ENCODE data around the gene FAM120A.
"Not testable (repeated sequence)": the region's sequence is repeated elsewhere in the genome, so short reads cannot be mapped to it uniquely, and the experiment has no call there.

FAM120A gene, protein sequence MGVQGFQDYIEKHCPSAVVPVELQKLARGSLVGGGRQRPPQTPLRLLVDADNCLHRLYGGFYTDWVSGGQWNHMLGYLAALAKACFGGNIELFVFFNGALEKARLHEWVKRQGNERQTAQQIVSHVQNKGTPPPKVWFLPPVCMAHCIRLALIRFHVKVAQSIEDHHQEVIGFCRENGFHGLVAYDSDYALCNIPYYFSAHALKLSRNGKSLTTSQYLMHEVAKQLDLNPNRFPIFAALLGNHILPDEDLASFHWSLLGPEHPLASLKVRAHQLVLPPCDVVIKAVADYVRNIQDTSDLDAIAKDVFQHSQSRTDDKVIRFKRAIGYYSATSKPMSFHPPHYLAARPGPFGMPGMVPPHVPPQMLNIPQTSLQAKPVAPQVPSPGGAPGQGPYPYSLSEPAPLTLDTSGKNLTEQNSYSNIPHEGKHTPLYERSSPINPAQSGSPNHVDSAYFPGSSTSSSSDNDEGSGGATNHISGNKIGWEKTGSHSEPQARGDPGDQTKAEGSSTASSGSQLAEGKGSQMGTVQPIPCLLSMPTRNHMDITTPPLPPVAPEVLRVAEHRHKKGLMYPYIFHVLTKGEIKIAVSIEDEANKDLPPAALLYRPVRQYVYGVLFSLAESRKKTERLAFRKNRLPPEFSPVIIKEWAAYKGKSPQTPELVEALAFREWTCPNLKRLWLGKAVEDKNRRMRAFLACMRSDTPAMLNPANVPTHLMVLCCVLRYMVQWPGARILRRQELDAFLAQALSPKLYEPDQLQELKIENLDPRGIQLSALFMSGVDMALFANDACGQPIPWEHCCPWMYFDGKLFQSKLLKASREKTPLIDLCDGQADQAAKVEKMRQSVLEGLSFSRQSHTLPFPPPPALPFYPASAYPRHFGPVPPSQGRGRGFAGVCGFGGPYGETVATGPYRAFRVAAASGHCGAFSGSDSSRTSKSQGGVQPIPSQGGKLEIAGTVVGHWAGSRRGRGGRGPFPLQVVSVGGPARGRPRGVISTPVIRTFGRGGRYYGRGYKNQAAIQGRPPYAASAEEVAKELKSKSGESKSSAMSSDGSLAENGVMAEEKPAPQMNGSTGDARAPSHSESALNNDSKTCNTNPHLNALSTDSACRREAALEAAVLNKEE

DNA sequence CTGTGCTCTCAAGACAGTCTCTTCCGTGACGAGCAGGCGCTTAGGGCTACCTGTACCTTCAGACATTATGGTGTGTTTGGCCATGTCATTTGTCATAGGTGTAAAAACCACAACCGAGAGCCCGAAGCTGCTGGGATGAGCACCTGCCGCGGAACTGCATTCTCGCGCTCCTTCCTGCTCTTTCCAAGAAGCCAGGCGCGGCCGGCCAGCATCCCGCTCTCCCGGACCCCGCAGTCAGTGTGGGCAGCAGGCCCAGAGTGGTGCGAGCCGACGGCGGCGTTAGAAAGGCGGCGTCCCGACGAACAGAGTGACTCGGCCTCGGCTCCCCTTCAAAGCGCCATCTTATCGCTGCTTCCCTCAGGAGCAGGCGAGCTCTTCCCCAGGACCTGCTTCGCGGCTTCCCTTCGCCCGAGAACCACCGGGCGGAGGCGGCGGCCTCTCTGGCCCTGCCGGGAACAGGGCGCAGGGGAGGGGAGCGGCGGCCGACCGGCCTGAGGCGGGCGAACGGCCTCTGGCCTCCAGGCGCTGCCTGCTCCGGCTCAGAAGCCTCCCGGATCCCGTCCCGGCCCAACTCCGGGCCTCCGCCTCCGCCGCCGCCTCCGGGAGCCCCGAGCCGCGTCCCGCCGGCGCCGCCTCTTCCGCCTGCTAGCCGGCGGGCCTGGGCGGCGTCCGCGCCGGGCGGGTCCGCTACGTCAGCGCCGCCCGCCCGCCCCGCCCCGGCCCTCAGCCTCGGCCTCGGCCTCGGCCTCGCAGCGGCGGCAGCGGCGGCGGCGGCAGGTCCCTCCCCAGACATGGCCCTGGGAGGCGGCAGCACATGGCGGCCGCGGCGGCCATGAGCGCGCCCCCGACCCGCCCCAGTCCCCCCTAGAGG, at the start of gene FAM120A:
Gene FAM120A, plus strand, starts transcription at position 741 of the 871 bp plus-strand sequence. CDS start 231 bp downstream, outside the sequence.
- DNase-seq: peak; percentile 91

DNA sequence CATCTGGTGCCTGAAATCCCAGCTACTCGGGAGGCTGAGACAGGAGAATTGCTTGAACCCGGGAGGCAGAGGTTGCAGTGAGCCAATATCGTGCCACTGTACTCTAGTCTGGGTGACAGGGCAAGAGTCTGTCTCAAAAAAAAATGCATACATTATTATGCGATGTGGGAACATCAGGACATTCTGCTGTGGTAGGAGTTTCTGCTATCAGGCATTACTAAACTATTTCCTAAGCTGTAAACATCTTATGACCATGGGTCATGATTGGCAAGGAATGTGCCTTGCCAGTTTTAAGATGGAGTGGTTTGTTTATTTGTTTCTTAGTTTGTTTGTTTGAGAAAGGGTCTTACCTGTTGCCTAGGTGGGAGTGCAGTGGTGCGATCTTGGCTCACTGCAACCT, 45.1 kb upstream of the FAM120A start:
- DNase-seq: no peak

DNA sequence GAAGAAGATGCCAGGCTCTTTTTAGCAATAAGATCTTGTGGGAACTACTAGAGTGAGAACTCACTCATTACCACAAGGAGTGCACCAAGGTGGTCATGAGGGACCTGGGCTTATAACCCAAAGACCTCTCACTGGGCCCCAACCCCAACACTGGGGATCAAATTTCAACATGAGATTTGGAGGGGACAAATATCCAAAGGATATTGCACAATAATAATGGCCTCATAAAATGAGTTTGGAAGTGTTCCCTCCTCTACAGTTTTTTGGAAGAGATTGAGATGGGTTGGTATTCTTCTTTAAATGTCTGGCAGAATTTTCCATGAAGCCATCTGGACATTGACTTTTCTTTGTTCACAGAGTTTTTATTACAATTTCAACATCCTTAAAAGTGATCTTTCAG, 38.0 kb upstream of the FAM120A start:
- no peak for DNase-seq

DNA sequence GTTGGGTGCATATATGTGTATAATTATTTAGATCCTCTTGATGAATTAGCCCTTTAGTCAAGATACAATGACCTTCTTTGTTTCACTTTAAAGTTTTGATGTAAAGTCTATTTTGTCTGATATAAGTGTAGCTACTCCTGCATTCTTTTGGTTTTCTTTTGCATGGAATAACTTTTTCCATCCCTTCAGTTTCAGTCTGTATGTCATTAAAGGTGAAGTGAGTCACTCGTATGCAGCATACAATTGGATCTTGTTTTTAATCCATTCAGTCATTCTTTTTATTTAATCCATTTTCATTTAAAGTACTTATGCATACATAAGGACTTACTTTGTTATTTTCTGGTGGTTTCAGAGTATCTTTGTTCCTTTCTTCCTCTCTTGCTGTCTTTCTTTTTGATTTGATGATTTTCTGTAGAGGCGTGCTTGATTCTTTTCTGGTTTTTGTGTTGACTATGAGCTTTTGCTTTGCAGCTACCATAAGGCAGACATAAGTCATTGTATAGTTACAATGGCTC, 36.3 kb upstream of the FAM120A start:
- no peak for DNase-seq

DNA sequence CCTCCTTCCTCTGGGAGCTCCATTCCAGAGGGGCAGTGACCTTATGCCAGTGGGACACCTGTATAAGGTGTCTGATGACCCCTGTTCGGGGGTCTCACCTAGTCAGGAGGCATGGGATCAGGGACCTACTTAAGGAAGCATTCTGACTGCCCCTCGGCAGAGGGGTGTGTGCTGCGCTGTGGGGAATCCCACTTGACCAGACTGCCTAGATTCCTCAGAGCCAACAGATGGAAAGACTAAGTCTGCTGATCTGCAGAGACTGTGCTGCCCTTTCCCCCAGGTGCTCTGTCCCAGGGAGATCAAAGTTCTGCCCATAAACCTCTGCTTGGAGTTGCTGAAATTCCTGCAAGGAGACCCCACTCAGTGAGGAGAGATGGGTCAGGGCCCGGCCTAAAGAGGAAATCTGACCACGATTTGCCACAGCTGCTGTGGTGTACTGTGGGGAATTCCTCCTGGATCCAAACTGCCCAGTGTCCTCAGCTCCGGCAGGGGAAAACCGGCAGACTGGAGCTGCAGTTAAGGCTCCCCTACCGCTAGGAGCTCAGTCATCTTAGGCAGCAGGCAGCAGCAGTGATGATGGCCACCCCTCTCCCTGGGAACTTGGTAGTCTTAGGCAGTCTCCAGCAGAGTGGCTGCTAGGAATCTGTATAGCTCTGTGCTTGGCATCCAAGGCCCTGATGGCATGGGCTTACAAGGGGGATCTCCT, 34.8 kb upstream of the FAM120A start:
- no peak for DNase-seq

DNA sequence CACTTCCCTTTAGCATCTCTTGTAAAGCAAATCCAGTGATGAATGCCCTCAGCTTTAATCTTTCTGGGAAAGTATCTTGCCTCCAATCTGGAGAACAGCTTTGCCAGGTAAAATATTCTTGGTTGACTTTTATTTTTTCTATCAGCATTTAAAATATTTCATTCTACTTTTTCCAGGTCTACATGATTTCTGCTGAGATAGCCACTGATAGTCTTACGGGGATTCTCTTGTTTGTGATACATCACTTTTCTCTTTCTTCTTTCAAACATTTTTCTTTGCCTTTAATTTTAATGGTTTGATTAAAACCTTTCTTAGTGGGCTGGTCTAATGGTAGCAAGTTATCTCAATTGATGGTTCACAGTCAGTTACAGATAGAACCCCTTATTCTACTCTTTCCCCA, 33.9 kb upstream of the FAM120A start:
- DNase-seq: no peak

DNA sequence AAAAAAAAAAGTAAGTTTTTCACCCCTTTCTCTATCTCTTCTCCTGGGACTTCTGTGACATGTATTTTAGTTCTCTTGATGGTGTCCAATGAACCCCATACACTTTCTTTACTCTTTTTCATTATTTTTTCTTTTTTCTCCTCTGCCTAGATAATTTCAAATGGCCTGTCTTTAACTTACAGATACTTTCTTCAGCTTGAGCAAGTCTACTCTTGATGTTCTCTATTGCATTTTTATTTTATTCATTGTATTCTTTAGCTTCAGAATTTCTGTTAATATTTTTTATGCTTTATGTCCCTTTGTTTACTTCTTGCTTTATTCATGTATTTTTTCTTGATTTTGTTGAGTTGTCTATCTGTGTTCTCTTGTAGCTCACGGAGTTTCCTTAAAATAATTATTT, 32.5 kb upstream of the FAM120A start:
- DNase-seq: no peak

DNA sequence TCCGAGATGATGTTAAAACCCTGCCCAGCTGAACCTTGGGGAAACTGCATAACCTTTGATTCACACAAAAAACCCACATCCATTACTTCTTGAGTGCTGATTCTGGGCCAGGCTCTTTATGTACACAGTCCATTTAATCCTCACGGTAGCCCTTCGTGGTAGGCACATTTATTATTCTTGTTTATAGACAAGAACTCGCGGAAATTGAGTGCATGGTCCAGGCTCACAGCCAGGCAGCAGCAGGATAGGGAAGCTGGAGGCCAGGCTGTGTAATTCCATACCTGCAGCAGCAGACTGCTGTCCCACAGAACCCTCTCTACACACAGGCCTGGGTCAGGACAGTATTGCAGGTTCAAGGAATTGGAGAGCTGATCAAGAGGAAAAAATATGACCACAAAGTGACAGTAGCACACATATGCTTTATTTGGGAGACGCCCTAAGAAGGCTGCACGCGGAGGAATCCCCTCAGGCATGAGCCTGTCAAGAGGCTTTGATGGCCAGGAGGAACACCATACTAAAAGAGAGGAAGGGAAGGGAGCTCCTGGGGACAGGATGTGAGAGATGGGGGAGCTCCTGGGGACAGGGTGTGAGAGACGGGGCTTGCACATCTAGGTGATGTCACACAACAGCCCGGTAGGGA, 28.4 kb upstream of the FAM120A start:
- no peak for DNase-seq

DNA sequence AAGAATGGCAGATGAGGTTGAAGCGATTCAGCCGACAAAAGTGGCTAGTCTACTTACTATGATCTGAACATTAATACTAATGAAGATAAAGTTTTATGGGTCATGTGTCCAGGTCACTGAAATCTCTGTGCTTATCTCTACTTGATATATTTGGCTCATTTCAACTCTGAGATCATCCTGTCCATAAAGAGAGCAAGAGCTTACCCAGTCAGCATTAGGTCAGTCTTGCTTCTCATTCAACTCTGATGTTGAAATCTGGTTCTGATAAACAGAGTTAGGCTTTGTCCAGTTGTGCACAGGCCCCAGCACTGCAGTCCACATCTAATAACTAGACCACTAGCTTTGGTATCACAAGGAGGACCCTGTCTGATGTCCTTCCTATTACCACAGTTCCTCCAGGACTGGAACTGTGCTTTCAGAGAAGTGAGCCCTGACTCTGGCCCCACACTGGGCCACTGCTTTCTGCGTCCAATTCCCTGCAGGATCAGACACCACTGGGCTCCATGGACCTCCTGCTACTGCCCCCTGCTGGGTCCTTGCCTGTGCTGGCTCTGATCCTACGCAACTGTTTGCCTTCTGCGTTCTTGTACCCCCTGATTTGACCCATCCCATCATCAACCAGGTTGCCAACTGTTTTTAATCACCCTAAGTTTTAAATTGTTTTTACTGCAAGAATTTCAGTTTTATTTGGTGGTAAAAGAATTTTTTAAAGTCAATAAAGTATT, 23.7 kb upstream of the FAM120A start:
- DNase-seq: no peak

DNA sequence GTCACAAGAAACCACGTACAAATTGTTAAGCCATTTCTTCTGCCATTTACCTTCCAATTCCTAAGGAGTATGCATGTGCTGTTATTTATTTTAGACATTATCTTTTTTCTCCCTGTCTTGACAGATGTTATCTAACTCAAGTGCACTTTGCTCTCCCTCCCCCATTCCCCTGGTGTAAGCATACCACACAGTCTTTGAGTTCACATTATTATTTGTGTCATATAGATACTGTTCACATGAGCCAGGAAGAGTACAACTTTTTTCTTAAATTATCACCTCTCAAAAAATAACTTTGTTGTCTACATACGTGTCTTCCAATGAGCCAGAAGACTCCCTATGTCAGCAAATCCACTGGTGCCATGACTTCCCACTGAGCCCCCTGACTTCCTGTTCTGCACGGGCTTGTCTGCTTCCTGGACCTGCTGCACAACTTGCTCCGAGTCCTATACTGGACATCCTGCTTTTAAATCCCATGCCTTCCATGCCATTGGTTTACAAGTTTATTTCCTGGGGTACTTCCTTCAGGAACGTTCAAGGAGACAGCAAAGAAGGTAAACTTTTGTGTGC, 19.9 kb upstream of the FAM120A start:
- no peak for DNase-seq

DNA sequence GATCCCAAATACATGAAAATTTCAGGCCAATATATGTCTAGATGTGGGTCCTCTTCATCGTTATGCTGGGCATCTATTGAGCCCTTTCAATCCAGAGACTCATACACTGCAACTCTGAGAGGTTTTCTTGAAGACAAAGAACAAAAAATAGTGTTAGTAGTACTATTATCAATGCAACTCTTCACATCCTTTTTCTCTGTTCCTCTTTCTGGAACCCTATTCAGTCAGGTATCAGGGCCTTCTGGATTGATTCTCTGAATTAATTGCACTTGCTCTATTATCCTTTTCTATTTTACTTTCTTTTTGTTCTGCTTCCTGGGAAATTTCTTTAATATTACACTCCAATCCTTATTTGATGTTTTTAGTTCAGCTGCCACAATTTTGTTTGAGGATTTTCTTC, 18.5 kb upstream of the FAM120A start:
- DNase-seq: no peak

DNA sequence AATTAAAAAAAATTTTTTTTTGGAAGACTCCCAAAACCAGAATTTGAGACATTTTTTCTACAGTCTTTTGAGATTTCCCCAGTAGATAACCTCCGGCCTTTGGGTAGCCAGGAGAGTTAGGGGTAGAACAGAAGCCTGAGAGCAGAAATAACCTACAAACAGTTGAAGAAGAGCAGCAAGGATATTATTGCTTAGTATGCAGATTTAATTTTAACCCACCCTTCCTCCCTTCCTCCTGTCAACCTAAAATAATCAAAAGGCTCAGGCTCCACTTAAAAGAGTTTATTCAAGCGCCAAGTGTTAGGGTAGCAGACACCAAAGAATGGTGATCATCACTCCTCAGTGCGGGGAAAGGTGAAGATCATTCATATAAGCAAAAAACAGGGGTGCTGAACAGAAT, 17.4 kb upstream of the FAM120A start:
- DNase-seq: no peak

DNA sequence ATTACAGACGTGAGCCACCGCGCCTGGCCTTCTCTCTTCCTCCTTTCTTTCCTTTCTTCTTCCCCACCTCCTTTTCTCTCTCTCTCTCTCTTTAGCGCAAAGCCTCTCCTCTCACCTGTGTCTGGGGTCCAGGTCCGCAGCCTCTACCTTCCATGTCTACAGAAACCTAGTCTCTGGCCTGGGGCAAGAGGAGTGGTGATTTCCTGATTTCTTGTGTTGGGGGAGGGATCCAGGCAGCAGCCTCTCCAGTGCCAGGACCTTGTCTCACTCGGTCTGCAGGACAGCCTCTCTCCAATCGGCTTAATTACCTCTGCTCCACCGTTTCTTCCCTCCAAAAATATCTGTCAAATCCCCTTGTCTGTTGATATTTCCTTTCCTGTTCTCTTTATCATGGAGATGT, 16.1 kb upstream of the FAM120A start:
- DNase-seq: no peak

DNA sequence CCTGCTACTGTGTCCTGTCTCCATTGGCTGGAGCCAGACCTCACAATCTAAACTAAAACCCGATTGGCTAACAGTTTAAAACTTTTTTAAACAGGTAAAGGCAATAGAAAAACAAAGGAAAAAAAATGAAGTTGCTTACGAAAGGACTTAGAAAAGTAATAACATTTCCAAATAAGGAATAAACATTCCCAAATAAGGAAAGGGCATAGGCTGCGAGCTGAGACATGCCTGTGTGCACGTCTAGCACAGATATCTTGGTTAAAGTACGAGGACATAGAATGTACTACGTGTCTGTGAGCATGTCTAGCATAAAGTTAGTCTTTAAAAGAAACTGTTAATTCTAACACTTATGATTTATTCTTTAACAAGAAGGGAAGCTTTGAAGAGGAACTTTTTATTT, 15.3 kb upstream of the FAM120A start:
- DNase-seq: no peak

DNA sequence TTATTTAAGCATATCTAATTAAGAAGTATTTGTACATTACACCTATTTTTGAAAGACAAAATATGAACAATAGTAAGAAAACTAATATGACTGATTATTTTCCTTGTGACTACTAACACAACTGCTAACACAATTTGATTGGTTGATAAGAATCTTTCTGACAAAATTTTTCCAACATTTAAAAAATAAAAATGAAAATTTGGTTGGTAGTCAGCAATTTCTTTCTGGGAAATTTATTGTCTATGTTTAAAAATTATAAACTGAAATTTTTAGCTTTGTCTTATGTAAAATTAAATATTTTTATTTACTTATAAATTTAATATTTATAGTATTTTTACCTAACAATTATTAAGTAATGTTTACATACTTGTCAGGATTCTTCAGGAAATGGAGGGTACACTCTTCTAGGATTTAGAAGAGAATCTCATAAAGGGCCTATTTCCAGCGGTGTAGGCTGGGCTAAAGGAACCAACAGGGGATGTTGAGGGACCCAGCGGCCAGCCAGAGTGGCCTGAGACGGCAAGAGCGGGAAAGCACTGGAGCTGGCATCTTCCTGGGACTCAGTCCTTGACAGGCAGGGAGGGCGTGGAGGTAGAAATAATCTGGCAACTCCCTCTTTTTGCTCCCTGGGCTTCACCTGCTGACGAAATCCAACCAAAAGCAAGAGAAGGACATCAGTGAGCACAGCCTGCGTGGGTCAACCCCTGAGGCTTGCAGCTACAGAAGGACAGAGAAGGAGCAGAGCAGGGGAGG, 14.7 kb upstream of the FAM120A start:
- no peak for DNase-seq

DNA sequence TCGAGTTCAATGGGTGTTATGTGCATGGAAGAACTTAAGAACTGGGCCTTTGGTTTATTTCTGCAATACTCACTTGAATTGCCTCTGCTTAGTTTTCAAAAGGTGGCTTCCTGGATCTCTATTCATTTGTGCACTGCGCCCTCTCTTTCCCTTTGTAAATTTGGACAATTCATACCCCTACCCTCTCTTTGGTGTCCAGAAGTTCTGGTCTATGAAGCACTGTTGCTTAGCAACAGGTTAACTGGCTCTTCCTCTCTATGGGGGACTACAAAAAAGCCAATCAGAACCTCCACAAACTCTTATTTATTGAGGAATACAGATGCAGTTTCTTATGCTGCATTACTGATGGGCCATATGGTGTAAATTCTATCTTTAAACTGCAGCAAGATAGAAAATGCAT, 13.5 kb upstream of the FAM120A start:
- no peak for DNase-seq

DNA sequence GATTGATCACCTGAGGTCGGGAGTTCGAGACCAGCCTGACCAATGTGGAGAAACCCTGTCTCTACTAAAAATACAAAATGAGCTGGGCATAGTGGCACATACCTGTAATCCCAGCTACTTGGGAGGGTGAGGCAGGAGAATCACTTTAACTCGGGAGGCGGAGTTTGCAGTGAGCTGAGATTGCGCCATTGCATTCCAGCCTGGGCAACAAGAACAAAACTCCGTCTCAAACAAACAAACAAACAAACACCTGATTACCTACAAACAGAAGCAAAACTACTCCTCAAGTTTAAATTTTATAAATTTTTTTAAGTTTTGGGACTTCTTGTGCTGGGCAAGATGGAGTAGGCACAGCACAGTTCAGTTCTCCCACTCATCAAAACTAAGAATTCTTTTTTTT, 12.2 kb upstream of the FAM120A start:
- not testable (repeated sequence) for DNase-seq

DNA sequence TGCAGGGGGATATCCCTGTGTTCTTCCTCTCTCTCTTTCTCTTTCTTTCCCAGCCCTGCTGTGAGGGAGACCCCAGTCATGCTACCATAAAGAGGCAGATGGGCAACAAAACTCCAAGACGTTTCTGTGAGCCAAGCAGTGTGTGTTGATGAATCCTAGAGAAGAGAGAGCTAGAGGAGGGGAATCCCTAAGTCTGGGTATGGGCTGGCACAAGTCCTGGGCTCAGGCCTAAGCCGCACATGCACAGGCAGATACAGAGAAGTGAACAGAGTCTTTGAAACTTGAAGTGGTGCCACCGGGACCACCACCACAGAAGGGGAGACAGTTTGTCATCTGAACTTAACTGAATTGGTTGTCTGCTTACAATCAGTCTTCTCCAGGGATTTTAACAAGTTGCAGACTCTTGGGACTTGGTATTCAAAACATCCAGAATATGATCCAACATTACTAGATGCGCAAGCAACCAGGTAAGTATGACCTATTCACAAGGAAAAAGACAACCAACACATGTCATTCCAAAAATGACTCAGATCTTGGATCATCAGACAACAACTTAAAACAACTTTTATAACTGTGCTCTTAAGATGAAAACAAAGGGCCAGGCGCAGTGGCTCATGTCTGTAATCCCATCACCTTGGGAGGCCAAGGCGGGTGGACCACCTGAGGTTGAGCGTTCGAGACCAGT, 10.4 kb upstream of the FAM120A start:
- DNase-seq: no peak

DNA sequence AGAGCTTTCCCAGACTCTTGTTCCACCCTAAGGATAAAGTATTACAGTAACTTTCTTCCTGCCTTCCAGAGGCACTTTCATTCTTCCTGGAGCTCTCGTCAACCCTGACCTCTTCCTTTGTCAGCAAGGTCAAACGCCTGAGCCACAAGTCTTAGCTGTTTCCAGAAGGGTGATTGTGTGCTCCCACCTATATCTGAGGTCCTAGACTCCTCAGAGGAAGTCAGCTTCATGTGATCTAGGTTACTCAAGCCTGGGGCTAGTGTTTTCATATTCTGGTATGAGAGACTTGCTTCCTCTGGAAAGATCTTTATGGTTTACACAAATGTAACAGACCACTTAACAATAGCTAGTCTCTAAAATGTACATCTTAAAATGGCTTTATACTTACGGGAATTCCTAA, 5.4 kb upstream of the FAM120A start:
- no peak for DNase-seq
